Esophagus squamous epithelium (tissue), 4 donors: Measurements from ENCODE around the gene MIEN1.

Experiments
- CTCF ChIP-seq, 6 experiments: fragments of 450-650 bp in 4 of 6; fragments of 200-600 bp in 2 of 6; sonication (generic) in 2 of 6; IDR thresholded peaks; one replicate each; pipeline ENCODE4 v1.5.1; 2016 to 2019; ENCODE audit warnings: antibody characterized with exemption in 6 of 6, mild to moderate bottlenecking in 4 of 6, moderate library complexity in 4 of 6
- POLR2A ChIP-seq, 4 donors: fragments of 450-650 bp; IDR thresholded peaks; one replicate each; pipeline ENCODE4 v1.6.1; 2017; ENCODE audit warnings: antibody characterized with exemption in 4 of 4, mild to moderate bottlenecking in 4 of 4, moderate library complexity in 3 of 4

- no peak for TF ChIP-seq POLR2A (IDR thresholded peaks at IDR 0.05)
- no peak for TF ChIP-seq CTCF (IDR thresholded peaks at IDR 0.05)
Observed at GRCh38 chr17:39772415-39772814, 42.1 kb upstream of the MIEN1 start.
